DND-41 (cell line): ENCODE results near the gene GPR15LG.

Source experiments
- CTCF ChIP-seq: IDR thresholded peaks from 2 replicates; pipeline ENCODE4 v1.5.1; 2012; ENCODE audit warnings: borderline replicate concordance, low read length, moderate library complexity, mild to moderate bottlenecking; ENCODE audit not compliant: poor library complexity, severe bottlenecking; ENCODE audit errors: extremely low read depth
- EZH2 ChIP-seq: IDR thresholded peaks from 3 replicates; pipeline ENCODE4 v1.6.1; 2012; ENCODE audit warnings: borderline replicate concordance, low read depth, mild to moderate bottlenecking, moderate library complexity, low read length, inconsistent platforms; ENCODE audit not compliant: severe bottlenecking

- no peak for TF ChIP-seq CTCF
- TF ChIP-seq EZH2, result no peak
Measured at GRCh38 chr10:84198206-84198915, 24.8 kb downstream of the GPR15LG start.
